MM.1S (cell line): Measurements from ENCODE around the gene ARHGAP40.

ENCODE experiments used
- CTCF ChIP-seq: fragments of 300-600 bp; sonication (generic); IDR thresholded peaks from 2 replicates; pipeline ENCODE4 v1.5.1; 2016; ENCODE audit warnings: antibody characterized with exemption, low read length, mixed read lengths
- EZH2 ChIP-seq: fragments of 300-600 bp; sonication (generic); optimal IDR thresholded peaks from 2 replicates; pipeline ENCODE3; 2017; ENCODE audit warnings: low read depth, mild to moderate bottlenecking, antibody characterized with exemption, low read length, mixed read lengths
- EZH2phosphoT487 ChIP-seq: fragments of 300-600 bp; sonication (generic); IDR thresholded peaks from 2 replicates; pipeline ENCODE4 v1.6.1; 2018; ENCODE audit warnings: antibody characterized with exemption, low read length

DNA sequence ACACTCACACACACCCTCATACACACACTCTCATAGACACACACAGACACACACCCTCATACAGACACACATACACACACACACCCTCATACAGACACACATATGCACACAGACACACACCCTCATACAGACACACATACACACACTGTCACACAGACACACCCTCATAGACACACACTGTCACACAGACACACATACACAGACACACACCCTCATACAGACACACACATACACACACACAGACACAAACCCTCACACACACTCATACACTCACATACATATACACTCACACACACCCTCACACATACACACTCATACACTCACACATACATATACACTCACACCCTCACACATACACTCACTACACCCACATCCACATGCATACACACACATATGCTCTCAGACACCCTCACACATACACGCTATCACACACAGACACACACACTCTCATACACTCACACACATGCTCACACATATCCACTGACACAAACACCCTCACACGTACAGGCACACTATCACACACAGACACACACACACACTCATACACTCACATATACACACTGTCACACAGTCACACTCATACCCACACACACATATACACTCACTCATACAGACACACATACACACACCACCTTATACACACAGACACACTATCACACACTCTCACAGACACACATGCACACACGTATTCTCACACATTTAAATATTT, 11.5 kb upstream of the ARHGAP40 start:
- TF ChIP-seq CTCF (no peak), EZH2 (no peak), EZH2phosphoT487 (no peak)
